Stimulated activated CD4-positive, alpha-beta T cell treated with anti-CD3 and anti-CD28 coated beads, Interleukin-2, amount 100 ng/mL, for 48 hours (primary cell): ENCODE data around the gene TMEM178B.
"Not testable (repeated sequence)": the region's sequence is repeated elsewhere in the genome, so short reads cannot be mapped to it uniquely, and the experiment has no call there.

Experiments used
- DNase-seq, 2 donors: peaks; one replicate each; pipeline ENCODE4 v3.0.0-alpha.2; 2020

The TMEM178B gene

GRCh38 chr7:141073641-141074161, at the start of gene TMEM178B:
Gene TMEM178B, plus strand, starts transcription at chr7:141074064.
- peak in 1 of 2 donors; percentile 5 for DNase-seq

- no peak for DNase-seq
These were observed 49.2 kb upstream of the TMEM178B start for GRCh38 chr7:141024668-141025067.

GRCh38 chr7:141027043-141027442, 46.8 kb upstream of the TMEM178B start:
- no peak for DNase-seq

- DNase-seq, result no peak
These were observed 45.1 kb upstream of the TMEM178B start for GRCh38 chr7:141028767-141029166.

GRCh38 chr7:141032539-141033323, 41.1 kb upstream of the TMEM178B start:
- DNase-seq, result not testable (repeated sequence)

GRCh38 chr7:141038100-141038499, 35.8 kb upstream of the TMEM178B start:
- not testable (repeated sequence) for DNase-seq

- DNase-seq, result no peak
These were observed 34.5 kb upstream of the TMEM178B start for GRCh38 chr7:141039376-141039775.

- no peak for DNase-seq
These were observed 31.4 kb upstream of the TMEM178B start for GRCh38 chr7:141042222-141043193.

GRCh38 chr7:141043616-141044015, 30.2 kb upstream of the TMEM178B start:
- no peak for DNase-seq

GRCh38 chr7:141045126-141045841, 28.6 kb upstream of the TMEM178B start:
- DNase-seq, result no peak

GRCh38 chr7:141045842-141046620, 27.8 kb upstream of the TMEM178B start:
- no peak for DNase-seq

- DNase-seq, result peak; percentile 22 to 33
These were observed 20.2 kb upstream of the TMEM178B start for GRCh38 chr7:141053626-141054025.

- DNase-seq, result no peak
These were observed 18.7 kb upstream of the TMEM178B start for GRCh38 chr7:141055146-141055545.

- DNase-seq, result no peak
These were observed 16.1 kb upstream of the TMEM178B start for GRCh38 chr7:141057788-141058187.

- DNase-seq, result not testable (repeated sequence)
These were observed 6.0 kb upstream of the TMEM178B start for GRCh38 chr7:141067856-141068255.

- peak; percentile 42 to 44 for DNase-seq
These were observed 2.5 kb upstream of the TMEM178B start for GRCh38 chr7:141071260-141071854.

- DNase-seq, result no peak
These were observed 1.9 kb upstream of the TMEM178B start for GRCh38 chr7:141071855-141072547.

- peak; percentile 13 to 18 for DNase-seq
These were observed 1.2 kb upstream of the TMEM178B start for GRCh38 chr7:141072548-141073172.

GRCh38 chr7:141073173-141073640, 657 bp upstream of the TMEM178B start:
- DNase-seq, result peak; percentile 13 to 15
